K562 (cell line): ENCODE results near the gene NRG2. TPM values are rescaled to one million over a fixed set of nuclear protein-coding genes. Genes with fewer than 3 reads are reported as not detected.

Experiments used
- CBFA2T3 ChIP-seq: fragments of 450-650 bp; IDR thresholded peaks from 2 replicates; pipeline ENCODE4 v1.6.1; 2017
- CCAR2 ChIP-seq: fragments of 200-400 bp; formaldehyde crosslinking; IDR thresholded peaks from 2 replicates; pipeline ENCODE4 v1.6.1; 2017; ENCODE audit warnings: mild to moderate bottlenecking, low read depth, low read length
- EHMT2 ChIP-seq: fragments of 450-650 bp; IDR thresholded peaks from 2 replicates; pipeline ENCODE4 v1.6.1; 2018; ENCODE audit warnings: antibody characterized with exemption
- ESRRB ChIP-seq: fragments of 250-450 bp; sonication (Bioruptor Pico); IDR thresholded peaks from 2 replicates; pipeline ENCODE4 v1.5.0; 2020; ENCODE audit warnings: mild to moderate bottlenecking, moderate library complexity, borderline replicate concordance
- GTF2A2 ChIP-seq: IDR thresholded peaks from 2 replicates; pipeline ENCODE4 v1.6.1; 2016; ENCODE audit warnings: mild to moderate bottlenecking, missing genetic modification characterization, missing compliant biosample characterization
- HNRNPH1 ChIP-seq: fragments of 200-400 bp; formaldehyde crosslinking; optimal IDR thresholded peaks from 2 replicates; pipeline ENCODE3; 2017; ENCODE audit warnings: low read depth, mild to moderate bottlenecking, low read length, moderate library complexity
- MAZ ChIP-seq, 2 experiments: fragments of 450-650 bp in 1 of 2; sonication (generic) in 1 of 2; formaldehyde crosslinking; IDR thresholded peaks in 1 of 2; conservative IDR thresholded peaks in 1 of 2; 2 replicates each; pipeline versions ENCODE4 v1.4.0 to v1.5.0; 2020; ENCODE audit warnings: mild to moderate bottlenecking in 1 of 2, missing genetic modification reagents in 1 of 2
- NONO ChIP-seq, 2 experiments: fragments of 200-400 bp in 1 of 2; fragments of 450-650 bp in 1 of 2; formaldehyde crosslinking in 1 of 2; IDR thresholded peaks; 2 replicates each; pipeline ENCODE4 v1.6.1; 2017; ENCODE audit warnings: low read depth in 2 of 2, mild to moderate bottlenecking in 2 of 2, moderate library complexity in 2 of 2, low read length in 1 of 2
- RAD21 ChIP-seq, 2 experiments: fragments of 250-450 bp in 1 of 2; fragments of 450-650 bp in 1 of 2; sonication (Bioruptor Pico) in 1 of 2; formaldehyde crosslinking in 1 of 2; IDR thresholded peaks in 1 of 2; conservative IDR thresholded peaks in 1 of 2; 2 replicates each; pipeline versions ENCODE4 v1.4.0 to v1.8.0; 2020 to 2022; ENCODE audit warnings: mild to moderate bottlenecking in 2 of 2, moderate library complexity in 1 of 2
- XRCC3 ChIP-seq: fragments of 450-650 bp; IDR thresholded peaks from 2 replicates; pipeline ENCODE4 v1.6.1; 2017; ENCODE audit warnings: mild to moderate bottlenecking, moderate library complexity
- ZNF12 ChIP-seq: sonication (generic); formaldehyde crosslinking; IDR thresholded peaks from 2 replicates; pipeline ENCODE4 v1.4.0; 2020; ENCODE audit warnings: mild to moderate bottlenecking, missing genetic modification reagents
- polyA plus RNA-seq, 8 experiments: library from polyadenylated mRNA; depleted of rRNA in 4 of 8; stranded (reverse) in 5 of 8; unstranded in 3 of 8; fragments of >200 nt; fragmentation: Nextera tagmentation in 2 of 8; fragmentation: Illumina TruSeq in 1 of 8; extraction: Ambion mirVana in 2 of 8; extraction: Trizol in 1 of 8; gene quantifications; 2 replicates each; pipeline versions ENCODE4 v1.2.1 to v1.2.3, GENCODE V29; 2011 to 2014; ENCODE audit warnings: inconsistent platforms in 1 of 8, missing spikeins in 1 of 8
- total RNA-seq, 7 experiments: library from RNA; depleted of rRNA in 6 of 7; stranded (reverse); fragments of >200 nt in 6 of 7; fragmentation: Illumina TruSeq in 2 of 7; extraction: Trizol in 2 of 7; gene quantifications; 2 replicates each; pipeline versions ENCODE4 v1.2.1 to v1.2.3, GENCODE V29; 2011 to 2021; ENCODE audit warnings: low replicate concordance in 1 of 7
- TF ChIP-seq, protein P1 (sequence below): sonication (generic); formaldehyde crosslinking; IDR thresholded peaks from 2 replicates; pipeline ENCODE4 v1.8.0; 2022; ENCODE audit warnings: missing genetic modification reagents, mild to moderate bottlenecking, moderate library complexity, borderline replicate concordance
- TF ChIP-seq, protein P2 (sequence below), 2 experiments: IDR thresholded peaks in 1 of 2; conservative IDR thresholded peaks in 1 of 2; 2 replicates each; pipeline ENCODE4 v1.6.1; 2016; ENCODE audit warnings: low read depth in 2 of 2, mild to moderate bottlenecking in 1 of 2, missing compliant biosample characterization in 1 of 2, missing genetic modification characterization in 1 of 2, moderate library complexity in 1 of 2
- TF ChIP-seq, protein P3 (sequence below), 2 experiments: fragments of 200-800 bp in 1 of 2; sonication (Bioruptor generic) in 1 of 2; sonication (generic) in 1 of 2; formaldehyde crosslinking in 1 of 2; IDR thresholded peaks in 1 of 2; conservative IDR thresholded peaks in 1 of 2; 2 replicates each; pipeline versions ENCODE4 v1.5.0 to v1.6.1; 2016 to 2020; ENCODE audit warnings: missing compliant biosample characterization in 1 of 2, missing genetic modification characterization in 1 of 2, missing genetic modification reagents in 1 of 2

NRG2 gene
- total and polyA plus RNA-seq, 9 of the 15 experiments (the other 6 are each of a cell fraction or from before 2014, with no cell fraction given): not detected

DNA sequence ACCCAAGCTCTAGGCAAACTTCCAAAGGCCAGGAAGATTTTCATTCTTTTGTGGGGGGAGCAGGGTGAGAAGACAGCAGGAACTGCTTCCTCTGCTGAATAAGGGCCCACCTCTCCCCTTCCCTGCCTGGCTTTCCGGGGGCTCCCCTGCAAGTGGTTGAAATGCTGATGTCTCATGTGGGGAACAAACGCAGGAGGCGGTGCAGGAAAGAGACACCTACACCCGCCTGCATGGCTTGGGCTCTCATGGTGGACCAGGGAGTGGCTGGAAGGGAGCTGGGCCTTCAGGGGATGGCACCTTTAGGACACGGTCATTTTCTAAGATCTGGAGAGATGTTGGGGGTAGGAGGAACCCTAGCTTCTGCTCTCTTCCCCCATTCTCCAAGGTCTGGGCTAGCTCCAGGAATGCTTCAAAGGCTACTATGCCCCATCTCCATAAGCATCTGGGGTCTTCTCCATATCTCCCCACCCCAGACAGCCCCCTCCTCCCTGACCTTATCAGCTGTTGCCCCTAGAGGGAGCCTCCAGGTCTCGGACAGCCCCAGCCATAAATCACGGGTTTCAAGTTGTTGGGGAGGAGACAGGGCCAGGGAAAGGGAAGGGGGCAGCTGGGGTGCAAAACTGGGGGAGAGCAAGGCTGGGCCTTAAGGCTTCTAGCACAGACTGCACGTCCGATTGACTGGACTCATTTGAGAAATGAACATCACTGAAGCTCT lies 170.9 kb downstream of the NRG2 start (continued):
- TF ChIP-seq, protein P1, sequence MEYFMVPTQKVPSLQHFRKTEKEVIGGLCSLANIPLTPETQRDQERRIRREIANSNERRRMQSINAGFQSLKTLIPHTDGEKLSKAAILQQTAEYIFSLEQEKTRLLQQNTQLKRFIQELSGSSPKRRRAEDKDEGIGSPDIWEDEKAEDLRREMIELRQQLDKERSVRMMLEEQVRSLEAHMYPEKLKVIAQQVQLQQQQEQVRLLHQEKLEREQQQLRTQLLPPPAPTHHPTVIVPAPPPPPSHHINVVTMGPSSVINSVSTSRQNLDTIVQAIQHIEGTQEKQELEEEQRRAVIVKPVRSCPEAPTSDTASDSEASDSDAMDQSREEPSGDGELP (CRISPR knock-in tag): peak; percentile 20; the same call in 1 of the 2 replicates
- 0 out of 4 replicates have a peak, but pooled peaks of 1 of the 2 experiments have one; percentile 20 for TF ChIP-seq RAD21 (CRISPR knock-in tag; conservative IDR thresholded peaks at IDR 0.05 in 1 of 2, IDR thresholded peaks at IDR 0.05 in 1 of 2)
- peak in 1 of 2 experiments; percentile 47; a peak in 1 of 4 replicates for TF ChIP-seq MAZ (CRISPR knock-in tag; conservative IDR thresholded peaks at IDR 0.05 in 1 of 2, IDR thresholded peaks at IDR 0.05 in 1 of 2)
- no peak for TF ChIP-seq XRCC3
- TF ChIP-seq, protein P2, sequence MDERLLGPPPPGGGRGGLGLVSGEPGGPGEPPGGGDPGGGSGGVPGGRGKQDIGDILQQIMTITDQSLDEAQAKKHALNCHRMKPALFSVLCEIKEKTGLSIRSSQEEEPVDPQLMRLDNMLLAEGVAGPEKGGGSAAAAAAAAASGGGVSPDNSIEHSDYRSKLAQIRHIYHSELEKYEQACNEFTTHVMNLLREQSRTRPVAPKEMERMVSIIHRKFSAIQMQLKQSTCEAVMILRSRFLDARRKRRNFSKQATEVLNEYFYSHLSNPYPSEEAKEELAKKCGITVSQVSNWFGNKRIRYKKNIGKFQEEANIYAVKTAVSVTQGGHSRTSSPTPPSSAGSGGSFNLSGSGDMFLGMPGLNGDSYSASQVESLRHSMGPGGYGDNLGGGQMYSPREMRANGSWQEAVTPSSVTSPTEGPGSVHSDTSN (CRISPR knock-in tag; IDR thresholded peaks at IDR 0.05; ENCODE audit: low read depth): no peak
- TF ChIP-seq, protein P2 (tag; conservative IDR thresholded peaks at IDR 0.05; ENCODE audit: low read depth): peak; percentile 84
- TF ChIP-seq, protein P3, sequence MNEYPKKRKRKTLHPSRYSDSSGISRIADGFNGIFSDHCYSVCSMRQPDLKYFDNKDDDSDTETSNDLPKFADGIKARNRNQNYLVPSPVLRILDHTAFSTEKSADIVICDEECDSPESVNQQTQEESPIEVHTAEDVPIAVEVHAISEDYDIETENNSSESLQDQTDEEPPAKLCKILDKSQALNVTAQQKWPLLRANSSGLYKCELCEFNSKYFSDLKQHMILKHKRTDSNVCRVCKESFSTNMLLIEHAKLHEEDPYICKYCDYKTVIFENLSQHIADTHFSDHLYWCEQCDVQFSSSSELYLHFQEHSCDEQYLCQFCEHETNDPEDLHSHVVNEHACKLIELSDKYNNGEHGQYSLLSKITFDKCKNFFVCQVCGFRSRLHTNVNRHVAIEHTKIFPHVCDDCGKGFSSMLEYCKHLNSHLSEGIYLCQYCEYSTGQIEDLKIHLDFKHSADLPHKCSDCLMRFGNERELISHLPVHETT (CRISPR knock-in tag; conservative IDR thresholded peaks at IDR 0.05 in 1 of 2, IDR thresholded peaks at IDR 0.05 in 1 of 2): no peak
- TF ChIP-seq HNRNPH1: no peak
- no peak for TF ChIP-seq GTF2A2
- no peak for TF ChIP-seq NONO (IDR thresholded peaks at IDR 0.05; ENCODE audit: low read depth in 2 of 2, low read length in 1 of 2)
- no peak for TF ChIP-seq CCAR2
- no peak for TF ChIP-seq EHMT2
- no peak for TF ChIP-seq ZNF12 (CRISPR knock-in tag)
- 0 out of 2 replicates have a peak, but pooled peaks have one; percentile 18 for TF ChIP-seq CBFA2T3
- TF ChIP-seq ESRRB: no peak
